HuH-7 (cell line): ENCODE results near the gene DNAJC11.
"Not testable (repeated sequence)": the region's sequence is repeated elsewhere in the genome, so short reads cannot be mapped to it uniquely, and the experiment has no call there.

Experiments
- DNase-seq: peaks from one replicate; pipeline ENCODE4 v3.0.0; 2011; ENCODE audit warnings: low spot score

DNAJC11 gene

GRCh38 chr1:6651909-6652308 lies 49.7 kb downstream of the DNAJC11 start:
- no peak for DNase-seq

GRCh38 chr1:6648556-6648955 lies 53.1 kb downstream of the DNAJC11 start:
- no peak for DNase-seq

GRCh38 chr1:6646499-6647148 lies 55.0 kb downstream of the DNAJC11 start:
- DNase-seq = peak; percentile 64

GRCh38 chr1:6645018-6645417 lies 56.6 kb downstream of the DNAJC11 start:
- DNase-seq = no peak

GRCh38 chr1:6640867-6641266 lies 60.7 kb downstream of the DNAJC11 start:
- not testable (repeated sequence) for DNase-seq

- DNase-seq = no peak
These were observed 63.4 kb downstream of the DNAJC11 start for GRCh38 chr1:6638226-6638625.

GRCh38 chr1:6637770-6638169 lies 63.8 kb downstream of the DNAJC11 start:
- DNase-seq = no peak

GRCh38 chr1:6636778-6637177 lies 64.8 kb downstream of the DNAJC11 start:
- not testable (repeated sequence) for DNase-seq

GRCh38 chr1:6635910-6636760 lies 65.5 kb downstream of the DNAJC11 start:
- no peak for DNase-seq

- DNase-seq = no peak
These were observed 66.3 kb downstream of the DNAJC11 start for GRCh38 chr1:6635161-6635909.

GRCh38 chr1:6634371-6635052 lies 67.1 kb downstream of the DNAJC11 start:
- peak; percentile 77 for DNase-seq

GRCh38 chr1:6632588-6633514 lies 68.8 kb downstream of the DNAJC11 start:
- DNase-seq = no peak

GRCh38 chr1:6631058-6631457 lies 70.6 kb downstream of the DNAJC11 start:
- DNase-seq = no peak

- no peak for DNase-seq
These were observed 71.6 kb downstream of the DNAJC11 start for GRCh38 chr1:6630027-6630426.

GRCh38 chr1:6628971-6629479 lies 72.6 kb downstream of the DNAJC11 start:
- no peak for DNase-seq

GRCh38 chr1:6627841-6628545 lies 73.6 kb downstream of the DNAJC11 start:
- no peak for DNase-seq

GRCh38 chr1:6627031-6627430 lies 74.6 kb downstream of the DNAJC11 start:
- DNase-seq = no peak

GRCh38 chr1:6625584-6626149 lies 75.9 kb downstream of the DNAJC11 start:
- DNase-seq = no peak

GRCh38 chr1:6624710-6625583 lies 76.7 kb downstream of the DNAJC11 start, which contains the start of gene THAP3:
TSS of gene THAP3 (plus strand) at chr1:6624868. CDS start at chr1:6625219, 351 bp downstream.
- peak; percentile 90 for DNase-seq
